Ovary (tissue), 9 donors: ENCODE data around the gene KCNK1. TPM values are rescaled to one million over a fixed set of nuclear protein-coding genes. Genes with fewer than 3 reads are reported as not detected.

ENCODE experiments used
- DNase-seq, 5 donors: peaks; one replicate each; pipeline ENCODE4 v3.0.0-alpha.2; 2019 to 2020
- H3K27ac ChIP-seq, 2 donors: fragments of 200-600 bp; one replicate each; pipeline versions ENCODE4 v1.5.1 to v1.8.0; 2019 to 2022
- H3K27me3 ChIP-seq: fragments of 200-600 bp; one replicate; pipeline ENCODE4 v1.8.0; 2022
- H3K36me3 ChIP-seq: fragments of 200-600 bp; sonication (generic); one replicate; pipeline ENCODE4 v1.5.1; 2019
- H3K4me1 ChIP-seq: one replicate; pipeline ENCODE4 v1.8.1; 2013; ENCODE audit warnings: mild to moderate bottlenecking, moderate library complexity; ENCODE audit not compliant: insufficient read depth
- H3K4me3 ChIP-seq: fragments of 200-600 bp; sonication (generic); one replicate; pipeline ENCODE4 v1.5.1; 2017
- H3K9me3 ChIP-seq, 2 donors: fragments of 200-600 bp in 1 of 2; sonication (generic) in 1 of 2; one replicate each; pipeline versions ENCODE4 v1.5.1 to v1.8.1; 2013 to 2019; ENCODE audit warnings: mild to moderate bottlenecking in 1 of 2, moderate library complexity in 1 of 2
- CTCF ChIP-seq, 3 donors: fragments of 450-650 bp in 2 of 3; fragments of 200-600 bp in 1 of 3; IDR thresholded peaks; one replicate each; pipeline versions ENCODE4 v1.5.1 to v1.8.0; 2016 to 2022; ENCODE audit warnings: antibody characterized with exemption in 3 of 3, mild to moderate bottlenecking in 1 of 3
- EP300 ChIP-seq: sonication (generic); formaldehyde crosslinking; IDR thresholded peaks from one replicate; pipeline ENCODE4 v1.6.1; 2017; ENCODE audit warnings: antibody characterized with exemption
- POLR2A ChIP-seq: fragments of 450-650 bp; IDR thresholded peaks from one replicate; pipeline ENCODE4 v1.6.1; 2017; ENCODE audit warnings: antibody characterized with exemption, mild to moderate bottlenecking, moderate library complexity
- WGBS, 3 donors: extraction: QIAGEN DNeasy Blood & Tissue Kit in 1 of 3; methylation state at CpG; one replicate each; pipeline versions ENCODE4 v1.1.5 to v1.1.7; 2013 to 2017; 5-methylcytosine and 5-hydroxymethylcytosine counted together
- intact Hi-C, 4 donors: fragments of 100-400 bp; cut with DNase I; formaldehyde crosslinking; loops; one replicate each; pipeline versions ENCODE4 v1.11.0 to v1.15.1; 2022 to 2023
- polyA plus RNA-seq, 2 donors: library from polyadenylated mRNA; stranded (reverse); fragments of 200-250 nt in 1 of 2; fragments of 350-450 nt in 1 of 2; fragmentation: Illumina TruSeq in 1 of 2; extraction: RNeasy Lipid Tissue Mini Kit (QIAGEN cat#74804) in 1 of 2; gene quantifications; one replicate each; pipeline ENCODE4 v1.2.3, GENCODE V29; 2013 to 2014
- total RNA-seq, 7 donors: library from RNA; depleted of rRNA in 2 of 7; stranded (reverse); fragments of >200 nt in 2 of 7; fragmentation: NEBNext Ultra II Directional in 3 of 7; extraction: Animal tissue kit (Norgen Biotek cat#: 25700) in 3 of 7; gene quantifications; one replicate each; pipeline versions ENCODE4 v1.1.0 to v1.2.4, GENCODE V29; 2016 to 2023
- donor health status: DM: no; HTN: no; CAD: no; lungs with moderate emphysema.
- donor health status: DM: no; HTN: no; CAD: no.
- donor health status: Bipolar disorder and iron deficiency.
- donor health status: DM: yes; HTN: yes; CAD: no.
- donor health status: DM: no; HTN: no; CAD: no.
- donor health status: DM: yes; HTN: yes; CAD: no.

KCNK1 gene
- total and polyA plus RNA-seq, 9 donors, result 3.1 to 24.8 (median 4.9) TPM

GRCh38 chr1:233587958-233588799 lies 25.7 kb upstream of the KCNK1 start:
- no peak overlapping the region for H3K4me3 ChIP-seq

GRCh38 chr1:233597489-233597901 lies 16.4 kb upstream of the KCNK1 start:
- Histone ChIP-seq H3K4me3 (no peak overlapping the region), H3K4me1 (no peaks in the 10 kb centered on the region), H3K27ac (no peak overlapping the region), H3K9me3 (no peaks in the 10 kb centered on the region), H3K36me3 (no peaks in the 10 kb centered on the region), H3K27me3 (no peaks in the 10 kb centered on the region)
- intact Hi-C loops, result no loop called here
- no peak for DNase-seq
- WGBS, 3 donors, result 19 to 24% (median 23%) methylated on average over 2 of the region's 2 CpGs
- no peak for TF ChIP-seq EP300
- TF ChIP-seq CTCF (IDR thresholded peaks at IDR 0.05), result no peak
- TF ChIP-seq POLR2A, result no peak

More at GRCh38 chr1:233587958-233588799, 25.7 kb upstream of the KCNK1 start:
- no peaks in the 10 kb centered on the region for H3K36me3 ChIP-seq
- no peak for TF ChIP-seq CTCF (IDR thresholded peaks at IDR 0.05)
- TF ChIP-seq POLR2A, result no peak
- TF ChIP-seq EP300, result no peak
- H3K27ac ChIP-seq, result no peak overlapping the region
- 23 to 32% (median 31%) methylated on average over 17 of the region's 17 CpGs for WGBS, 3 donors
- intact Hi-C loops, result no loop called here
- DNase-seq, result no peak
- H3K9me3 ChIP-seq, result no peaks in the 10 kb centered on the region
- no peaks in the 10 kb centered on the region for H3K4me1 ChIP-seq
- H3K27me3 ChIP-seq, result no peaks in the 10 kb centered on the region

GRCh38 chr1:233598891-233599541 lies 14.9 kb upstream of the KCNK1 start:
- intact Hi-C loops, result no loop called here
- Histone ChIP-seq H3K27ac (no peak overlapping the region), H3K9me3 (no peaks in the 10 kb centered on the region), H3K4me3 (no peak overlapping the region), H3K4me1 (no peaks in the 10 kb centered on the region), H3K36me3 (no peaks in the 10 kb centered on the region), H3K27me3 (no peaks in the 10 kb centered on the region)
- TF ChIP-seq CTCF (IDR thresholded peaks at IDR 0.05) (no peak), POLR2A (no peak), EP300 (no peak)
- DNase-seq, result no peak
- WGBS, 3 donors, result 32 to 46% (median 41%) methylated on average over 8 of the region's 8 CpGs

GRCh38 chr1:233599542-233600073 lies 14.3 kb upstream of the KCNK1 start:
- Histone ChIP-seq H3K27ac (no peak overlapping the region), H3K36me3 (no peaks in the 10 kb centered on the region), H3K4me1 (no peaks in the 10 kb centered on the region), H3K4me3 (no peak overlapping the region), H3K27me3 (no peaks in the 10 kb centered on the region), H3K9me3 (no peaks in the 10 kb centered on the region)
- no peak for TF ChIP-seq CTCF (IDR thresholded peaks at IDR 0.05)
- no peak for TF ChIP-seq EP300
- no peak for TF ChIP-seq POLR2A
- intact Hi-C loops, result no loop called here
- DNase-seq, result no peak
- 60 to 78% (median 63%) methylated on average over 5 of the region's 5 CpGs for WGBS, 3 donors
